ENCODE results near the gene SEC16A.

Gene SEC16A

GRCh38 chr9:136519263-136520052 is 36.6 kb upstream of the SEC16A start:
- DNase-seq (ENCODE audit: low read depth in 2 of 2) = no peak

GRCh38 chr9:136518623-136519022 is 35.8 kb upstream of the SEC16A start:
- no peak for DNase-seq (ENCODE audit: low read depth in 2 of 2)

GRCh38 chr9:136517950-136518349 is 35.1 kb upstream of the SEC16A start:
- DNase-seq (ENCODE audit: low read depth in 2 of 2) = no peak

GRCh38 chr9:136517012-136517743 is 34.3 kb upstream of the SEC16A start:
- DNase-seq (ENCODE audit: low read depth in 2 of 2) = no peak

GRCh38 chr9:136516191-136516654 is 33.4 kb upstream of the SEC16A start:
- no peak for DNase-seq (ENCODE audit: low read depth in 2 of 2)

- DNase-seq (ENCODE audit: low read depth in 2 of 2) = no peak
Observed at GRCh38 chr9:136515276-136515675, 32.4 kb upstream of the SEC16A start.

GRCh38 chr9:136514022-136514714 is 31.3 kb upstream of the SEC16A start:
- DNase-seq (ENCODE audit: low read depth in 2 of 2) = no peak

- no peak for DNase-seq (ENCODE audit: low read depth in 2 of 2)
Observed at GRCh38 chr9:136513191-136513590, 30.4 kb upstream of the SEC16A start.

- no peak for DNase-seq (ENCODE audit: low read depth in 2 of 2)
Observed at GRCh38 chr9:136512651-136513071, 29.8 kb upstream of the SEC16A start.

GRCh38 chr9:136511670-136512592 is 29.1 kb upstream of the SEC16A start:
- DNase-seq (ENCODE audit: low read depth in 2 of 2) = no peak

- no peak for DNase-seq (ENCODE audit: low read depth in 2 of 2)
Observed at GRCh38 chr9:136511144-136511669, 28.4 kb upstream of the SEC16A start.

GRCh38 chr9:136510561-136510960 is 27.7 kb upstream of the SEC16A start:
- no peak for DNase-seq (ENCODE audit: low read depth in 2 of 2)

GRCh38 chr9:136509549-136509948 is 26.7 kb upstream of the SEC16A start:
- no peak for DNase-seq (ENCODE audit: low read depth in 2 of 2)

GRCh38 chr9:136508729-136509500 is 26.1 kb upstream of the SEC16A start:
- DNase-seq (ENCODE audit: low read depth in 2 of 2) = no peak

- no peak for DNase-seq (ENCODE audit: low read depth in 2 of 2)
Observed at GRCh38 chr9:136507992-136508375, 25.1 kb upstream of the SEC16A start.

- no peak for DNase-seq (ENCODE audit: low read depth in 2 of 2)
Observed at GRCh38 chr9:136507221-136507991, 24.6 kb upstream of the SEC16A start.

GRCh38 chr9:136506425-136506824 is 23.6 kb upstream of the SEC16A start:
- no peak for DNase-seq (ENCODE audit: low read depth in 2 of 2)

GRCh38 chr9:136505406-136506403 is 22.9 kb upstream of the SEC16A start:
- DNase-seq (ENCODE audit: low read depth in 2 of 2) = no peak

All from stimulated activated CD8-positive, alpha-beta memory T cell treated with anti-CD3 and anti-CD28 coated beads, Interleukin-2, amount 100 ng/mL, for 1 hour (primary cell).